Left colon (tissue), 2 donors: Measurements from ENCODE around the gene CEP97. TPM values are rescaled to one million over a fixed set of nuclear protein-coding genes. Genes with fewer than 3 reads are reported as not detected.
A peak's percentile ranks its signal among the peaks of the same experiment; 100 is the strongest.
"Not testable (repeated sequence)": the region's sequence is repeated elsewhere in the genome, so short reads cannot be mapped to it uniquely, and the experiment has no call there.

Source experiments
- ATAC-seq: fragments of 200-7000 bp; cut with Tn5 transposase; one replicate; pipeline ENCODE4 v1.9.1; 2020; ENCODE audit warnings: mild to moderate bottlenecking, moderate library complexity
- DNase-seq, 2 donors: peaks; one replicate each; pipeline ENCODE4 v3.0.0-alpha.2; 2020
- intact Hi-C, 2 donors: fragments of 100-400 bp; cut with DNase I in 1 of 2; cut with micrococcal nuclease in 1 of 2; formaldehyde crosslinking; loops; one replicate each; pipeline versions ENCODE4 v1.11.2 to v1.14.0; 2022; cut with DNase I, micrococcal nuclease
- long read RNA-seq: library from polyadenylated mRNA; unstranded; transcript quantifications from one replicate; pipeline ENCODE4 v2.0.0, GENCODE V29; 2021
- total RNA-seq, 2 donors: library from RNA; stranded (reverse); fragmentation: NEBNext Ultra II Directional; extraction: Animal tissue kit (Norgen Biotek cat#: 25700); gene quantifications; one replicate each; pipeline ENCODE4 v1.2.1, GENCODE V29; 2021
- donor health status: DM: no; HTN: no; CAD: no.
- donor health status: DM: yes; HTN: yes; CAD: no.

CEP97 gene
- total RNA-seq: 1 to 10 TPM; 4.3 to 5.1 TPM
- long read RNA-seq: 0 reads

- intact Hi-C loops: no loop called here
These were observed at the start of gene CEP97 for GRCh38 chr3:101724329-101725193. TSS of gene CEP97 (plus strand) at chr3:101724614. CDS start at chr3:101724677, 63 bp downstream.

GRCh38 chr3:101675709-101676215, 48.7 kb upstream of the CEP97 start:
- DNase-seq: peak; percentile 53 to 61
- no peak for ATAC-seq
- intact Hi-C loops: loop anchor here in 1 of 2 donors (10.0 kb wide), 1 partner anchor 101 kb away; the partner anchor contains the start of gene PCNP

More at GRCh38 chr3:101724329-101725193, at the start of gene CEP97:
- DNase-seq (peak; percentile 91 to 92), ATAC-seq (peak; percentile 99)

GRCh38 chr3:101676216-101676764, 48.1 kb upstream of the CEP97 start:
- intact Hi-C loops: loop anchor here in 1 of 2 donors (10.0 kb wide), 1 partner anchor 101 kb away; the partner anchor contains the start of gene PCNP
- DNase-seq (peak; percentile 96 to 97), ATAC-seq (peak; percentile 91)

- intact Hi-C loops: loop anchor here in 1 of 2 donors (10.0 kb wide), 1 partner anchor 102 kb away; the partner anchor contains the start of gene PCNP
- DNase-seq (peak; percentile 100), ATAC-seq (peak; percentile 86)
These were observed 47.5 kb upstream of the CEP97 start, which contains the start of gene ZBTB11 for GRCh38 chr3:101676765-101677435. TSS of gene ZBTB11 (minus strand) at chr3:101677132. CDS start at chr3:101676914, 218 bp downstream.

DNA sequence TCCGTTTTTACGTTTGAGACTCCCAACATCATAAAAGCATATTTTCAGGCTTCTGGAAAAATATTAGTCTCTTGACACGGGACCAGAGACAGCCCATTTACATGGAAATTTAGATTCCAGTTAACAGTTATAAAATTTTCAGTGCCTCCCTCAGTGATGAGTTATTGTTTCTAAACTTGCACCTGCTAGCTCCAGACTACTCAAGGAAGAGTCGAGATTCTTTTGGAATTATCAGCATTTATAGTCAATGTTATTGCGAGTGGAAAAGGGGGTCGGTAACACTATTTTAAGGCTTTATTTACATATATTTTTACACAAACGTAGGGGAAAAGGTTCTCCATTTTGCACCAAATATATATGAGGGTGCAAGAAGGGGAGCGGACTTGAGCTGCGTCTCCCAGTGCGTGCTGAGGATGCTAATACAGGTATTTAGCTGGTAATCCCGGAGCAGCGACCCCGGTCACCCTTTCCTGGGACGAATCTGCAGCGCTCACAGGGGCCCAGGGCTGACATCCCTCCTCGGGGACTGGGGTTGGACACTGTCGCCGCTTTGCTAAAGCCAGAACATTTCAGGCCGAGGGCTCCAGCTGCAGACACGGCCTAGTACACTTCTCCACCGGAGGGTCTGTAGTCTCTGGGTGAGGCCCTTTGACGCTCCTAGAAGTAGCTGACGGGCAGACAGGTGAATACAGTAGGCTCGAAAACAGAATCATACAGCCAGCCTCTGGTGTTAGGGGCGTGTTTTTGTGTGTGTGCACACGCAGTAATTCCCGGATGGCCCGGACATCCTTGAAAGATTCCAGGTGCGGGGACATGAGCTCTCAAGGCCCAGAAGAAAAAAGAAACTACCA, 46.8 kb upstream of the CEP97 start:
- no peak for ATAC-seq
- intact Hi-C loops: loop anchor here in 1 of 2 donors (10.0 kb wide), 1 partner anchor 103 kb away; the partner anchor contains the start of gene PCNP
- DNase-seq: peak in 1 of 2 donors; percentile 46

DNA sequence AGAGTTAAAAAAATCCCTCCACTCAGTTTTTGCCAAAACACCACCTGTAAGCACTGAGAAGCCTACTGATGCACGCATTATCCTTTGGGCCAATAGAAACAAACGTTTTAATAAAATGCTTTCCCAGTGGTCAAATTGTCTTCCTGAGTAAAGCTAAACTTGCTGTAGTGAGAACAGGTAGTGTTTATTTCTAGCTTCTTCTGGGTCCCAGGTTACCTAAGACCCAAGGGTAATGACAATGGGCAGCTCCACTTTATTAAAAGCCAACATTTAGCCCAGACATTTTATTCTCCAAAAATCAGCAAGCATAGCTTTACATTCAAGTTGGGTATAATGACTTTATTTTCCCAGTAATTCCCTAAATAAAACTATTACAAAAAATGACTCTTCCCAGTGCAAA, 45.6 kb upstream of the CEP97 start:
- not testable (repeated sequence) for ATAC-seq, DNase-seq
- intact Hi-C loops: loop anchor here in 1 of 2 donors (10.0 kb wide), 1 partner anchor 104 kb away; the partner anchor contains the start of gene PCNP

GRCh38 chr3:101680466-101680865, 43.9 kb upstream of the CEP97 start:
- no peak for DNase-seq
- intact Hi-C loops: no loop called here
- ATAC-seq: no peak

- no peak for ATAC-seq
- intact Hi-C loops: no loop called here
- DNase-seq: no peak
These were observed 39.4 kb upstream of the CEP97 start for GRCh38 chr3:101685050-101685400.

DNA sequence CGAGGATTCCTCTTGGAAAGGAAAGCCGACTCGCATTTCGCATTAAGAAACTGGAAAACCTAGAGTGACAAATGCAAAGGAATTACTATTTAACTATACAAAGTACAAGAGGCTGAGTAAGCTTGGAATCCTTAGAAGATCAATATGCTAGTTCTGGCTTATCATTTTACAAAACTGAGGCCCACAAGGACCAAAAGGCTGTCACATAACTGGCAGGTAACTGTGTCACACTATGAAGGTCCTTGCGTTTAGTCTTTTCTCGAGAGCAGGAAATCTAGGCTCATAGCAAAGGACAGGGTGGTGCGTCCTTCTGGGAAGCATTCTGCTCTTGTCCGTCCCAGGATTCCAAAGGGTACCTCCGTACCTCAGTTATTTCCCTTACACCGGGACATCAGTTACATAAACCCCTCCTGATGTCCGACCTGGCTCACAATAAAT, 38.5 kb upstream of the CEP97 start:
- no peak for DNase-seq
- intact Hi-C loops: no loop called here
- ATAC-seq: peak; percentile 46

DNA sequence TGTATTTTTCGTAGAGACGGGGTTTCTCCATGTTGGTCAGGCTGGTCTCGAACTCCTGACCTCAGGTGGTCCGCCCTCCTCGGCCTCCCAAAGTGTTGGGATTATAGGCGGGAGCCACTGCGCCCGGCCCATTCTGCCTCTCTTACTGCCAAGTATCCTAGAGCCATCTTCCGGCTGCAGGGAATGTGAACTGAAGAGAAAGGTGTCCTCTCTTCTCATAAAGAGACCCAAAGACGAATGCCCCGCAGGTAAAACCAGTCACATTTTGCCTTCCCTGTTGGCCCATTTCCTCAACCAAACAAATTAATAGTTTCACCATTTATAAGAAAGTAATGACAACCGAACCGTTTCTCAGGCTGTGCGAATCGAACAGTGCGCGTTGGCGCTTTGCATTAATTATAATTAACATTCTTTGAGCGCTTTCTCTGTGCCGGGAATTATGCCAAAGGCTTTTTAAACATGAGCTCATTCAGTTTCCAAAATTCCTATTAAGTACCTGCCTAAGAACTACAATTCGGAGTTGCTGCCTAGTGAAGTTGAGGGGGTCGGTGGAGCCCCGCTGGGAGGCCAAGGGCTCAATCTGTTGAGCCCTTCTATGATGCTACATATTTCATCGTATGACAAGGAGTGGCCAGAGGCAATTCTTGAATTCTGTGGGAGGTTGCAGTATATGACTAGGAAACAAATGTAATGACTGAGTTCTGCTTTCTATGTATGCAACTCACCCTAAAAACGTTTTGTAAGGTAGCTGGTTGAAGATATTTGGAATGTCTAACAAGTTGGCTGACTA, 37.1 kb upstream of the CEP97 start:
- DNase-seq (peak in 1 of 2 donors; percentile 32), ATAC-seq (peak; percentile 10)
- intact Hi-C loops: no loop called here

GRCh38 chr3:101689286-101689685, 35.1 kb upstream of the CEP97 start:
- intact Hi-C loops: no loop called here
- DNase-seq: no peak
- no peak for ATAC-seq

GRCh38 chr3:101690972-101691371, 33.4 kb upstream of the CEP97 start:
- DNase-seq (no peak), ATAC-seq (no peak)
- intact Hi-C loops: no loop called here

GRCh38 chr3:101691685-101692671, 32.4 kb upstream of the CEP97 start:
- DNase-seq, intact Hi-C loops, ATAC-seq: not testable (repeated sequence)

- DNase-seq: peak in 1 of 2 donors; percentile 30
- ATAC-seq: peak; percentile 67
- intact Hi-C loops: not testable (repeated sequence)
These were observed 30.9 kb upstream of the CEP97 start for GRCh38 chr3:101693540-101693939.

DNA sequence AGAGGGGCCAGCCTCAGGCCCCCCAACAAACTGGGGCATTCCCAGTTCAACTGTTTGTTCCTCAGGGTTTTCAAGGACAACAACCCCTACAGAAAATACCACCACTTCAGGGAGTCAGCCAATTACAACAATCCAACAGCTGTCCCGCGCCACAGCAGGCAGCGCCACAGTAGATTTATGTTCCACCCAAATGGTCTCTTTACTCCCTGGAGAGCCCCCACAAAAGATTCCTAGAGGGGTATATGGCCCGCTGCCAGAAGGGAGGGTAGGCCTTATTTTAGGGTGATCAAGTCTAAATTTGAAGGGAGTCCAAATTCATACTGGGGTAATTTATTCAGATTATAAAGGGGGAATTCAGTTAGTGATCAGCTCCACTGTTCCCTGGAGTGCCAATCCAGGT, 29.6 kb upstream of the CEP97 start:
- intact Hi-C loops, DNase-seq, ATAC-seq: not testable (repeated sequence)

GRCh38 chr3:101695779-101696372, 28.5 kb upstream of the CEP97 start:
- intact Hi-C loops: no loop called here
- DNase-seq (no peak), ATAC-seq (no peak)
